ENCODE data around the gene ACP2. TPM values are rescaled to one million over a fixed set of nuclear protein-coding genes. Genes with fewer than 3 reads are reported as not detected.

ACP2 gene
- total RNA-seq, 2 experiments from 2014 or later = 8.0 to 9.3 TPM

- CTCF ChIA-PET = interaction anchor here (0.7 kb wide), 1 partner anchor 41 kb away, joined by 4 read pairs; no protein-coding TSS in a partner anchor
- H3K9me3 Mint-ChIP-seq = no peaks in the 10 kb centered on the region
- intact Hi-C loops (cut with micrococcal nuclease) = no loop called here
- no peak overlapping the region for H3K4me3 Mint-ChIP-seq
- H3K27me3 Mint-ChIP-seq (ENCODE audit: low read depth) = no peaks in the 10 kb centered on the region
- no peak overlapping the region for H3K27ac Mint-ChIP-seq
- DNase-seq = no peak
- H3K4me1 Mint-ChIP-seq (ENCODE audit: low read depth) = peaks cover 24% of the 10 kb centered on the region
- H3K36me3 Mint-ChIP-seq (ENCODE audit: low read depth) = no peaks in the 10 kb centered on the region
Measured at GRCh38 chr11:47251751-47252150, 3.1 kb upstream of the ACP2 start.

- H3K9me3 Mint-ChIP-seq = no peaks in the 10 kb centered on the region
- H3K36me3 Mint-ChIP-seq (ENCODE audit: low read depth) = peaks cover 7% of the 10 kb centered on the region
- no peak for DNase-seq
- peak overlapping the region; percentile 99 for H3K4me3 Mint-ChIP-seq
- CTCF ChIA-PET = interaction anchor here (0.6 to 3.1 kb wide), 8 partner anchors 9 to 307 kb away, joined by 3 to 23 read pairs (median 5); partner anchors contain the start of genes ARFGAP2 and NR1H3
- H3K27ac Mint-ChIP-seq = peak overlapping the region; percentile 97
- no peaks in the 10 kb centered on the region for H3K27me3 Mint-ChIP-seq (ENCODE audit: low read depth)
- intact Hi-C loops (cut with micrococcal nuclease) = no loop called here
- peaks cover 24% of the 10 kb centered on the region for H3K4me1 Mint-ChIP-seq (ENCODE audit: low read depth)
Measured at GRCh38 chr11:47249378-47249715, 733 bp upstream of the ACP2 start.

GRCh38 chr11:47248304-47248663, 330 bp downstream of the ACP2 start:
- Mint-ChIP-seq H3K9me3 (no peaks in the 10 kb centered on the region), H3K4me3 (peak overlapping the region; percentile 99), H3K4me1 (ENCODE audit: low read depth) (peaks cover 24% of the 10 kb centered on the region), H3K36me3 (ENCODE audit: low read depth) (peaks cover 15% of the 10 kb centered on the region), H3K27me3 (ENCODE audit: low read depth) (no peaks in the 10 kb centered on the region), H3K27ac (peak overlapping the region; percentile 97)
- DNase-seq = no peak
- CTCF ChIA-PET = interaction anchor here (0.6 to 3.1 kb wide), 13 partner anchors 10 to 369 kb away, joined by 3 to 23 read pairs (median 5); partner anchors contain the start of genes ARFGAP2 and NR1H3
- intact Hi-C loops (cut with micrococcal nuclease) = loop anchor here (1.0 kb wide), 6 partner anchors 21 to 312 kb away; partner anchors contain the start of genes CELF1, CSTPP1, DDB2 and SLC39A13

GRCh38 chr11:47247502-47247901, 1.1 kb downstream of the ACP2 start:
- peak overlapping the region; percentile 99 for H3K4me3 Mint-ChIP-seq
- no peak overlapping the region for H3K27ac Mint-ChIP-seq
- peaks cover 24% of the 10 kb centered on the region for H3K4me1 Mint-ChIP-seq (ENCODE audit: low read depth)
- no peaks in the 10 kb centered on the region for H3K27me3 Mint-ChIP-seq (ENCODE audit: low read depth)
- no peaks in the 10 kb centered on the region for H3K9me3 Mint-ChIP-seq
- H3K36me3 Mint-ChIP-seq (ENCODE audit: low read depth) = peaks cover 16% of the 10 kb centered on the region
- intact Hi-C loops (cut with micrococcal nuclease) = no loop called here
- CTCF ChIA-PET = interaction anchor here (0.6 to 3.1 kb wide), 12 partner anchors 12 to 370 kb away, joined by 3 to 11 read pairs (median 5); partner anchors contain the start of gene ARFGAP2
- no peak for DNase-seq

- CTCF ChIA-PET = interaction anchor here (0.7 to 1.5 kb wide), 3 partner anchors 14 to 66 kb away, joined by 3 read pairs; no protein-coding TSS in a partner anchor
- no peak for DNase-seq
- Mint-ChIP-seq H3K27me3 (ENCODE audit: low read depth) (no peaks in the 10 kb centered on the region), H3K36me3 (ENCODE audit: low read depth) (peaks cover 29% of the 10 kb centered on the region), H3K27ac (no peak overlapping the region), H3K4me1 (ENCODE audit: low read depth) (peaks cover 24% of the 10 kb centered on the region), H3K9me3 (no peaks in the 10 kb centered on the region), H3K4me3 (no peak overlapping the region)
- intact Hi-C loops (cut with micrococcal nuclease) = no loop called here
Measured at GRCh38 chr11:47245611-47246357, 2.8 kb downstream of the ACP2 start.

- no peak for DNase-seq
- no peaks in the 10 kb centered on the region for H3K27me3 Mint-ChIP-seq (ENCODE audit: low read depth)
- H3K36me3 Mint-ChIP-seq (ENCODE audit: low read depth) = peaks cover 38% of the 10 kb centered on the region
- CTCF ChIA-PET = interaction anchor here (0.6 to 1.5 kb wide), 3 partner anchors 15 to 21 kb away, joined by 3 read pairs; no protein-coding TSS in a partner anchor
- no peaks in the 10 kb centered on the region for H3K9me3 Mint-ChIP-seq
- no peak overlapping the region for H3K27ac Mint-ChIP-seq
- no peak overlapping the region for H3K4me3 Mint-ChIP-seq
- intact Hi-C loops (cut with micrococcal nuclease) = no loop called here
- H3K4me1 Mint-ChIP-seq (ENCODE audit: low read depth) = peaks cover 21% of the 10 kb centered on the region
Measured at GRCh38 chr11:47244448-47245350, 3.9 kb downstream of the ACP2 start.

- Mint-ChIP-seq H3K27me3 (ENCODE audit: low read depth) (no peaks in the 10 kb centered on the region), H3K4me1 (ENCODE audit: low read depth) (peaks cover 15% of the 10 kb centered on the region), H3K36me3 (ENCODE audit: low read depth) (peaks cover 43% of the 10 kb centered on the region), H3K27ac (no peak overlapping the region), H3K9me3 (no peaks in the 10 kb centered on the region), H3K4me3 (no peak overlapping the region)
- intact Hi-C loops (cut with micrococcal nuclease) = no loop called here
- no peak for DNase-seq
- CTCF ChIA-PET = interaction anchor here (0.5 to 2.4 kb wide), 3 partner anchors 16 to 181 kb away, joined by 3 to 8 read pairs (median 3); no protein-coding TSS in a partner anchor
Measured at GRCh38 chr11:47243454-47243853, 5.2 kb downstream of the ACP2 start.

GRCh38 chr11:47242596-47243192, 5.9 kb downstream of the ACP2 start:
- H3K36me3 Mint-ChIP-seq (ENCODE audit: low read depth) = peaks cover 49% of the 10 kb centered on the region

GRCh38 chr11:47241841-47242301, 6.7 kb downstream of the ACP2 start:
- Mint-ChIP-seq H3K36me3 (ENCODE audit: low read depth) (peaks cover 54% of the 10 kb centered on the region), H3K27me3 (ENCODE audit: low read depth) (no peaks in the 10 kb centered on the region), H3K4me3 (no peak overlapping the region), H3K9me3 (no peaks in the 10 kb centered on the region), H3K27ac (peak overlapping the region; percentile 60), H3K4me1 (ENCODE audit: low read depth) (peaks cover 4% of the 10 kb centered on the region)
- no peak for DNase-seq
- intact Hi-C loops (cut with micrococcal nuclease) = no loop called here
- CTCF ChIA-PET = interaction anchor here (0.7 to 2.4 kb wide), 4 partner anchors 14 to 23 kb away, joined by 3 to 8 read pairs (median 4); no protein-coding TSS in a partner anchor

More at GRCh38 chr11:47242596-47243192, 5.9 kb downstream of the ACP2 start:
- CTCF ChIA-PET = interaction anchor here (0.5 to 2.4 kb wide), 4 partner anchors 17 to 182 kb away, joined by 3 to 8 read pairs (median 3); no protein-coding TSS in a partner anchor
- peak overlapping the region; percentile 60 for H3K27ac Mint-ChIP-seq
- peaks cover 10% of the 10 kb centered on the region for H3K4me1 Mint-ChIP-seq (ENCODE audit: low read depth)
- intact Hi-C loops (cut with micrococcal nuclease) = no loop called here
- no peak for DNase-seq
- no peaks in the 10 kb centered on the region for H3K9me3 Mint-ChIP-seq
- no peak overlapping the region for H3K4me3 Mint-ChIP-seq
- no peaks in the 10 kb centered on the region for H3K27me3 Mint-ChIP-seq (ENCODE audit: low read depth)

GRCh38 chr11:47239852-47240251, 8.8 kb downstream of the ACP2 start:
- intact Hi-C loops (cut with micrococcal nuclease) = no loop called here
- H3K4me3 Mint-ChIP-seq = peak overlapping the region; percentile 11
- H3K27me3 Mint-ChIP-seq (ENCODE audit: low read depth) = no peaks in the 10 kb centered on the region
- H3K4me1 Mint-ChIP-seq (ENCODE audit: low read depth) = peaks cover 16% of the 10 kb centered on the region
- peak overlapping the region; percentile 10 for H3K27ac Mint-ChIP-seq
- no peaks in the 10 kb centered on the region for H3K9me3 Mint-ChIP-seq
- CTCF ChIA-PET = interaction anchor here (1.4 kb wide), 1 partner anchor 9 kb away, joined by 5 read pairs; the partner anchor contains the start of gene ACP2
- H3K36me3 Mint-ChIP-seq (ENCODE audit: low read depth) = peaks cover 63% of the 10 kb centered on the region
- DNase-seq = no peak

- intact Hi-C loops (cut with micrococcal nuclease) = no loop called here
Measured at GRCh38 chr11:47236482-47236881, 12.1 kb downstream of the ACP2 start.

More at GRCh38 chr11:47236482-47236881, 12.1 kb downstream of the ACP2 start:
- DNase-seq = no peak
- Mint-ChIP-seq H3K27ac (peak overlapping the region; percentile 37), H3K36me3 (ENCODE audit: low read depth) (peaks cover 53% of the 10 kb centered on the region), H3K9me3 (no peaks in the 10 kb centered on the region), H3K4me3 (no peak overlapping the region), H3K27me3 (ENCODE audit: low read depth) (no peaks in the 10 kb centered on the region), H3K4me1 (ENCODE audit: low read depth) (peaks cover 30% of the 10 kb centered on the region)
- CTCF ChIA-PET = interaction anchor here (0.6 to 3.1 kb wide), 5 partner anchors 12 to 74 kb away, joined by 3 to 14 read pairs (median 4); partner anchors contain the start of gene ACP2
